Epidermal melanocyte (primary cell): Measurements from ENCODE around the gene HCN1.

Experiments
- DNase-seq: peaks from one replicate; pipeline ENCODE4 v3.0.0; 2011; ENCODE audit warnings: low spot score; ENCODE audit not compliant: insufficient read length

Gene HCN1

GRCh38 chr5:45295231-45295630, 400.9 kb downstream of the HCN1 start:
- no peak for DNase-seq

- no peak for DNase-seq
Observed at GRCh38 chr5:45288746-45289145, 407.4 kb downstream of the HCN1 start.

- no peak for DNase-seq
Observed at GRCh38 chr5:45284436-45284835, 411.7 kb downstream of the HCN1 start.

GRCh38 chr5:45281081-45281480, 415.1 kb downstream of the HCN1 start:
- DNase-seq, result no peak

GRCh38 chr5:45279109-45279508, 417.1 kb downstream of the HCN1 start:
- no peak for DNase-seq

- DNase-seq, result no peak
Observed at GRCh38 chr5:45277860-45278259, 418.3 kb downstream of the HCN1 start.

- no peak for DNase-seq
Observed at GRCh38 chr5:45274241-45274640, 421.9 kb downstream of the HCN1 start.

GRCh38 chr5:45271626-45272025, 424.6 kb downstream of the HCN1 start:
- DNase-seq, result no peak

GRCh38 chr5:45264447-45264846, 431.7 kb downstream of the HCN1 start:
- DNase-seq, result no peak

GRCh38 chr5:45262061-45262590, 434.1 kb downstream of the HCN1 start:
- DNase-seq, result no peak

GRCh38 chr5:45261125-45261524, 435.1 kb downstream of the HCN1 start:
- DNase-seq, result no peak

- DNase-seq, result no peak
Observed at GRCh38 chr5:45260292-45260691, 435.9 kb downstream of the HCN1 start.

GRCh38 chr5:45252978-45253377, 443.2 kb downstream of the HCN1 start:
- DNase-seq, result no peak

GRCh38 chr5:45252541-45252940, 443.6 kb downstream of the HCN1 start:
- DNase-seq, result no peak

- no peak for DNase-seq
Observed at GRCh38 chr5:45225571-45226031, 470.6 kb downstream of the HCN1 start.

- no peak for DNase-seq
Observed at GRCh38 chr5:45205403-45205961, 490.7 kb downstream of the HCN1 start.
